Measurements from ENCODE around the gene PAFAH2.

Gene PAFAH2

GRCh38 chr1:25997828-25998761 is at the start of gene PAFAH2:
Gene PAFAH2, minus strand, starts transcription at chr1:25998063. Its CDS starts 7,247 bp downstream, at chr1:25990816.
- DNase-seq (ENCODE audit: low read depth) = peak; percentile 92

DNA sequence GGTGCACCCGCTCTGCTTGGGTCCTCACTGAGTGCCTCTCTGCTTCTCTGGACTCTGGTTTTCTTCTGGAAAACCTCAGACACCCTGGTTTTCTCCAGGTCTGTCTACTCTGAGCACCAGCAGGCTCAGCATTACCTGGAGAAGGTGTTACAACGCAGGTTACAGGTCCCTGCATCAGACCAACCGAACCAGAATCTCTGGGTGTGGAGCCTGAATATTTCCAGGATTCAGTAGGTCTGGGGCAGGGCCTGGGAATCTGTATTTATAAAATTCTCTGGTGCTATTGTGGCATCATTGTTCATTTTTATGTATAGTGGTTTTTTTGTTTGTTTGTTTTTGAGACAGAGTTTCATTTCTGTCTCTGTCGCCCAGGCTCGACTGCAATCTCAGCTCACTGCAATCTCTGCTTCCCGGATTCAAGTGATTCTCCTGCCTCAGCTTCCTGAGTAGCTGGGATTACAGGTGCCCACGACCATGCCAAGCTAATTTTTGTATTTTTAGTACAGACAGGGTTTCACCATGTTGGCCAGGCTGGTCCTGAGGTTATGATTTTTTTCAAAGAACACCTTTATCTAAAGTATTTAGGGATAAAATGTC is 49.5 kb upstream of the PAFAH2 start:
- DNase-seq (ENCODE audit: low read depth) = no peak

DNA sequence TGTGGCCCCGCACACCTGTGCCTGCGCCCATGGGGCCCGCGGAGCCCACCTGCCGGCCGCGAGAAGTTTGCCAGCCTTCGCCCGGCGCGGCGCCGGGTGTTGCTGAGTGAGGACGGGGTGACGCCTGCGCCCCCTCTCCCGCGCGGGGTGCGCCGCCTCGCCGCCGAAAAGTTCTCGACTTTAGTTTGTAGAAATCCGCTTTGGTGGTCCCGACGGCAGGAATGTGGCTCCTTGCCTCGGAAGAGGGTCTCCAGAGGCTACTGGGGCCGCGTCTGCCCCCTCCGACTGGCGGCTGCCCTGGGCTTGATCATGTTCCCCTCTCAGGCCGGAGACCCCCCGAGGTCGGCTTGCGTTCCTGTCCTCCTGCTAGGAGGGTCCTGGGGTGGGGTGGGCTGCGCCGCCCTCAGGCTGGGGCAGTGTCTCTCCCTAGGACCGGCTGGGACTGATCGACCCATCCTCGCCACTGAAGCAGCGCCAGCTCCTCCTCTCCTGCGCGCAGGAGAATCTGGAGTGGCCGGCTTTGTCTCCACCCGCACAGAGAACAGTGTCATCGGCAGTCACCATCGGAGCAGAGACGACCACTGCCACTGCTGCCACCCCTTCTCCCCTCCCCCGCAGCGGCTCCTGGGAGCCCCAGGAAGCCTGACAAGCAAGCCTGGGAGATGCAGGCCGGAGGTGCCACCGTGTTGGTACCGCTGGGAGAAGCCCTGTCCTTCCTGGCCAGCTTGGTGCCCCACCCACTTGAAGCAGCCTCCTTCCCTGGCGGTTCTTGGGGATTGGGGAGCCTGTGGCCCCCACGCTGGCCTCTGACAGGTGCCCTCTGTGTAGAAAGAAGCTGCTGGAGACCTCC is 48.6 kb upstream of the PAFAH2 start:
- DNase-seq (ENCODE audit: low read depth) = no peak

- DNase-seq (ENCODE audit: low read depth) = no peak
These were observed 47.9 kb upstream of the PAFAH2 start, which contains the start of gene SLC30A2 for GRCh38 chr1:26045722-26046245. Gene SLC30A2, minus strand, starts transcription at chr1:26046118. Its CDS starts 222 bp downstream, at chr1:26045896.

- no peak for DNase-seq (ENCODE audit: low read depth)
These were observed 47.3 kb upstream of the PAFAH2 start for GRCh38 chr1:26044971-26045721.

DNA sequence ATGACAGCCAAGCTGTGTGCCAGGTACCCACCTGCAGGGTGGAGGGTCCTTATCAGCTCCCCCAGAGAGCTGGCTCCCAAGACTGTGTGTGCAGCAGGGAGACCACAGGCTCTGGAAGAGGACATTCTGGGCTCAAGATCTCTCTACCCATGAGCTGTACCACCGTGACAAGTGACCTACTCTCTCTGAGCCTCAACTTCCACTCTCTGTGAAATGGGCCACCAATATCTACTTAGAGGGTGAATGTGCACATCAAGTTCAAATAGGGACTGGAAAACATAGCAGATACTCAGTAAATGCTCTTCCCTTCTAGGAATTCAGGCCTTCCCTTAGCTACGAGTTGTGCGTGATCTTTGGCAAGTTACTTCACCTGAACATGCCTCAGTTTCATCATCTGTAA is 46.6 kb upstream of the PAFAH2 start:
- DNase-seq (ENCODE audit: low read depth) = no peak

- no peak for DNase-seq (ENCODE audit: low read depth)
These were observed 45.9 kb upstream of the PAFAH2 start for GRCh38 chr1:26043765-26044164.

- no peak for DNase-seq (ENCODE audit: low read depth)
These were observed 44.1 kb upstream of the PAFAH2 start for GRCh38 chr1:26041978-26042377.

- DNase-seq (ENCODE audit: low read depth) = no peak
These were observed 43.5 kb upstream of the PAFAH2 start for GRCh38 chr1:26041401-26041800.

DNA sequence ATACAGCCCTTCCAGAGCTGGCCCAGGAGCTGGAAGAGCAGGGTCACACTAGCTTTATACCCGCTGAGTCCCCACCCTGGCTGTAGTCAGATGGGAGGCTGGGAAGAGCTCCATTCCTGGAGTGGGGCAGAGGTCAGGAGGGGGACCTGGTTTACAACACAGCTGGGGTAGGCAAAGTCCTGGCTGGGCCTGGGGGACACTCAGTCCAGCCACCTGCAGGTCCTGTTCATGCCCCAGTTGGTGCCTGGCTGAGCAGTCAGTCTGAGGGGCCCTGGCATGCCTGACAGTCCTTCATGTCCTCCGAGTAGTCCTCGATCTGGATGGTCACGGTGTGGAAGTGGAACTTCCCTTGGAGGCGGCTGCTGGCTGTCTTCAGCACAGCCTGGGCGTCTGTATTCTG is 41.0 kb upstream of the PAFAH2 start:
- no peak for DNase-seq (ENCODE audit: low read depth)

DNA sequence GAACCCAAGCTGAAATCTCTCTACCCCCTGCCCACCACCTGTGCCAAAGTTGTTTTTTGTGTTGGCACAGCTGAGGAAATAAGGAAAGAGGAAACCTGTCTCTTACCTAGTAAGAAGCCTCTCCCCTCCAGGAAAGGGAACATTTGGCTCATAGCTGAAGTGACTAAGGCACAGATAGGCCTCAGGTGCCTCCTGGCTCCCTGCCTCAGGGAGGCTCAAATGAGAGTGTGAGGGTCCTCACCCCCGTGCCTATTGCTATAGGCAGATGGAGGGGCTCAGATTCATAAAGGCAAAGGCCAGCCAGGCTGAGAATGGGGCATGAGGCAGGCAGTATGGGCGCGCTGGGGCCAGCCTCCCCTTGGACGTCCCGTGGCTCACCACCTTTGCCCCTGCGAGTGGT is 40.6 kb upstream of the PAFAH2 start:
- DNase-seq (ENCODE audit: low read depth) = no peak

DNA sequence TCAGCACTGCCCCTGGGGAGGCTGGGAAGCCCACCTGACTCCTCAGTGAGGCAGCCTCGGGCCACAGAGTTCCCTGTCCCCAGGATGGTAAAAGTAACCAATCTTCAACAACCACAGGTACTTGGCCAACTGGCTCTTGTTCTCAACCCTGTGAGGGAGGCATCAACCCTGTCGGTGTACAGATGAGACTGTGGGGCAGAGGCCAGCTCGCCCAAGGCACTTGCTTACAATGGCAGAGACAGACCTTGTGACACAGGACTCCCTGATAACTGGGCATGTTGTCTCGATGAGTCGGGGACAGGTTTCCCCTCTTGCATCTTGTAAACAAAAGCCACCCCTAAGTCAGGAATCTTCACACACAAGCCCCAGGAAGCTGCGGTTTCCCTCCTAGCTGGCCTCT is 40.0 kb upstream of the PAFAH2 start:
- no peak for DNase-seq (ENCODE audit: low read depth)

- no peak for DNase-seq (ENCODE audit: low read depth)
These were observed 39.0 kb upstream of the PAFAH2 start for GRCh38 chr1:26036756-26037281.

DNA sequence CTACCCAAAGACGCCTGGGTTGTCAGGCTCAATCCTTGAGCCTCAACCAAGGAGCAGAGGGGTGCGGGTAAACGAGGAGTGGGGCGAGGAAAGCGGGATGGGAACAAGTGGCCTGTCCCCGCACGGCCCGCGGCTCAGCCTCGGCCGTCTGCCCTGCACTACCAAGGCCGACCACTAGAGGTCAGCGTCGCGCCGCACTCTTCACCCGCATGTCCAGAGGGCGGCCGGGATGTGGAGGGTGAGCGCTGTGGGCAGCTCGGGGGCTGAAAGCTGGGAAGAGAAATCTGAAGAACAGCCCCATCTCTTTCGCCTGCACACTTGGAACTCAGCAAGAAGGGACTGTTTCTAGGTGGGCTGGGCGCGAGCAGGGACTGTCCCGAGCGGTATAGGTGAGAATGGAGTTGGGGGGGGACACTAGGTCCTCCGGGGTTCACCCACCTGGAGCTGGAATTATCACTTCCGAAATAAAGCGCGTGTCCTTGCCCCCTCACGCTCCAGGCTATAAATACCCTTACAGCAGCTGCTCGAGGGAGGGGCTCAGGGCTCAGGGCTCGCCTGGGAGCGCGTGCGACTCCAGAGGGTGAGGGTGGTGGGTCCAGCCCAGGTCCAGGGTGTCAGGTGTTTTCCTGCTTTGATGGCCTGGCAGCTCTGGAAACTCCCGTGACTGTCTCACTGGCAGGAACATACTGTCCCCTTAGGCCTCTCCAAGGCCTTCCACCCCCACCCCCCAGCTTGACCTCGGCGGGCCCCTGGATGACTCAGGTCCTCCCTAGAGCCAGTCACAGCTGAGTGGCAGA is 38.3 kb upstream of the PAFAH2 start:
- DNase-seq (ENCODE audit: low read depth) = peak; percentile 68

DNA sequence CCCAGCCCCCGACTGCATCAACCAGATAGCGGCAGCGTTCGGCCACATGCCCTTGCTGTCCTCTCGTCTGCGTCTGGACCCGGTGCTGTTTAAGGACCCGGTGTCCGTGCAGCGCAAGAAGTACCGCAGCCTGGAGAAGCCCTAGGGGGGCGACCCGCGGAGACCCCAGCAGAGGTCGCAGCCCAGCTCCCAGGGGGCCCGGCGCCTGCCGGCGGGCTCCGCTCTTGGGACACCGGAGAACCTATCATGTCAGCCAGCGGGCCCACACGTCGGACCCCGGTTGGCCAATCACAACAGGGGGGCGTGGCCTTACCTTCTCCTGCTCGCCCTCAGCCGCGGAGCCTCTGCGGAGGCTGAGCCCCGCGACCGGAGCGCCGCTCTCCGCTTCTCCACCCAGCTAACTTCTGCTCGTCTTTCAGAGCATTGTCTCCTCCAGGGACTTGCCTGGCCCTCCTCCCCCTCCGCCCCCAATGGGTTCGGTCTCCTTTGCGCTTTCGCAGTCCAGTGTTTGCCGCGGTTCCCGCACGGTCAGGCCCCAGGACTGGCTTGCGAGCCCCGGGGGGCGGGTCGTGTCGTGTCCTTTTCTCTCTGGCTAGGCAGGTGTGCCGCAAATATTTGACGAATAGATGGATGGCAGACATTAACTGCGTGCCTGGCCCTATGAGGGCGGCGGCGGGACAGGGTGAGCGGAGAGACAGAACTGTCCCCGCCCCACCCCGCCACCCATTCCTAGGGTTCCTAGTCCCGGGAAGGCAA is 37.5 kb upstream of the PAFAH2 start:
- DNase-seq (ENCODE audit: low read depth) = peak; percentile 88

DNA sequence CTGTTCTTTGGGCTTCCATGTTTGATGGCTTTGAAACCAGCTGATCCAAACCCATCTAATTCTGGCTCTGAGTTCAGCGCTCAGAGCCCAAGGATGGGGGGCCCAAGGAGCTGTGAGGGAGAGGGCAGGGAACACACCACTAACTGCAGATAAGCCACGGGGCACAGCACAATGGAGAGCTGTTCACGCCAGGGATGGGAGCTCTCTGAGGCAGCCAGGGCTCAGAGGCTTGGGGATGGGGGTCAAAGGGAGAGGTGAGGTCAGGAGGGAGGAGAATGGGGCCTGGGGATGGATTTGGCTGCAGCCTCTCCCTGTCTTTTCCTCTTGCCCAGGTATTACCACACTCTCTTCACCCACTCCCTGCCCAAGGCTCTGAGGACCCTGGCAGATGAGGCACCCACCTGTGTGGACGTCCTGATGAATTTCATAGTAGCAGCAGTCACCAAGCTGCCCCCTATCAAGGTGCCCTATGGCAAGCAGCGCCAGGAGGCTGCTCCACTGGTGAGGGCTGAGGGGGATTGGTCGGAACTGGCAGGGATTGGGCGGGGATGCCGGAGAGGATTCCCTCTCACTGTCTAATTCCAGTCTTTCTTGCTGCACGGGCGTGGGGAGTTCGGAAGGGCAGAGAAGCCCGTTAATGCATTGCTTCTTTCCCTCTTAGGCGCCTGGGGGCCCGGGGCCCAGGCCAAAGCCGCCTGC is 36.8 kb upstream of the PAFAH2 start:
- DNase-seq (ENCODE audit: low read depth) = no peak

DNA sequence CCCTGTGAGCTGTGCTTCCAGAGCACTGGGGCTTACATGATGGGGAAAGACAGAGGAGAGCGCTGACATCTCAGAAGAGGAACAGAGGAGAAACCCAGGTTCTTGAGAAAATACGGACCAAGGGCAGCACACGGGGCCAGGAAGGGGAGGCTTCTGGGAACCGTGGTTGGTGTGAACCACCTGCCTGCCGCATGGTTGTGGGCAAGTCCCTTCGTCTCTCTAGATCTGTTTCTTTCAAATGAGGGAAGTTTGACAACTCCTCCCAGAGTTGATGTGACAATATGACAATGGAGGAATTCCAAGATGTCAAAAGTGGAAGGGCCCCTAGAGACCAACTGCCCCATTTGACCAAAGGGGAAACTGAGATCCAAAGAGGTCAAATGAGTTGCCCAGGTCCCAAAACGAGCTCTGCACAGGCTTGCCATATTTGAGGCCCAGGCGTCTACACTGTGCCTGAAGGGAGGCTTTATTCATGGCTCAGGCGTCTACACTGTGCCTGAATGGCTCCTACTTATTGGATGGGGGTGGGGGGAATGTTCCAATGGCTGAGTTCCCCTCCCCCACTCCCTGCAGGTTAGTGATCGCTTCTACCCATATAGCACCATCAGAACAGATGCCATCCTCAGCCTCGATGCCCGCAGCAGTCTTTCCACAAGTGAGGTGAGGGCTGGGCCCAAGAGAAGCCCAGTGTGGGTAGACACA is 34.9 kb upstream of the PAFAH2 start:
- no peak for DNase-seq (ENCODE audit: low read depth)

GRCh38 chr1:26031611-26032220 is 33.9 kb upstream of the PAFAH2 start:
- DNase-seq (ENCODE audit: low read depth) = no peak
